Hepatocyte (in vitro differentiated cells): ENCODE measurements around the gene JMJD7. TPM values are rescaled to one million over a fixed set of nuclear protein-coding genes. Genes with fewer than 3 reads are reported as not detected.

Experiments
- DNase-seq: peaks from one replicate; pipeline ENCODE4 v3.0.0-alpha.2; 2016; ENCODE audit warnings: low spot score
- H2AFZ ChIP-seq: fragments of 200-600 bp; sonication (generic); 2 replicates; pipeline ENCODE4 v1.6.0; 2016; ENCODE audit warnings: antibody characterized with exemption, mild to moderate bottlenecking
- H3K27ac ChIP-seq: fragments of 200-600 bp; sonication (generic); 2 replicates; pipeline ENCODE4 v1.5.1; 2016; ENCODE audit warnings: mild to moderate bottlenecking
- H3K27me3 ChIP-seq: fragments of 200-600 bp; sonication (generic); 2 replicates; pipeline ENCODE4 v1.6.1; 2016
- H3K36me3 ChIP-seq: fragments of 200-600 bp; sonication (generic); replicated peaks from 2 replicates; pipeline ENCODE4 v1.5.1; 2016; ENCODE audit warnings: low read depth; ENCODE audit not compliant: insufficient read depth
- H3K4me1 ChIP-seq: fragments of 200-600 bp; sonication (generic); 2 replicates; pipeline ENCODE4 v1.5.1; 2016; ENCODE audit warnings: mild to moderate bottlenecking, moderate library complexity; ENCODE audit not compliant: insufficient read depth
- H3K4me2 ChIP-seq: fragments of 200-600 bp; sonication (generic); 2 replicates; pipeline ENCODE4 v1.6.0; 2016
- H3K4me3 ChIP-seq: fragments of 200-600 bp; sonication (generic); 2 replicates; pipeline ENCODE4 v1.5.1; 2016; ENCODE audit warnings: mild to moderate bottlenecking
- H3K79me2 ChIP-seq: fragments of 200-600 bp; sonication (generic); 2 replicates; pipeline ENCODE4 v1.6.0; 2017; ENCODE audit warnings: mild to moderate bottlenecking
- H3K9me2 ChIP-seq: fragments of 200-600 bp; sonication (generic); replicated peaks from 2 replicates; pipeline ENCODE4 v1.6.0; 2017; ENCODE audit warnings: mild to moderate bottlenecking; ENCODE audit not compliant: insufficient read depth
- H3K9me3 ChIP-seq: fragments of 200-600 bp; sonication (generic); 2 replicates; pipeline ENCODE4 v1.5.1; 2016; ENCODE audit warnings: low read depth, mild to moderate bottlenecking
- H4K20me1 ChIP-seq: fragments of 200-600 bp; sonication (generic); 2 replicates; pipeline ENCODE4 v1.6.0; 2016; ENCODE audit warnings: mild to moderate bottlenecking; ENCODE audit not compliant: insufficient read depth, poor library complexity, severe bottlenecking
- CTCF ChIP-seq: fragments of 200-600 bp; sonication (generic); IDR thresholded peaks from 2 replicates; pipeline ENCODE4 v1.5.1; 2016; ENCODE audit warnings: antibody characterized with exemption, mild to moderate bottlenecking; ENCODE audit not compliant: poor library complexity
- EZH2 ChIP-seq: fragments of 200-600 bp; sonication (generic); IDR thresholded peaks from 2 replicates; pipeline ENCODE4 v1.6.1; 2016; ENCODE audit warnings: antibody characterized with exemption, mild to moderate bottlenecking, borderline replicate concordance
- EZH2phosphoT487 ChIP-seq: fragments of 200-600 bp; sonication (generic); IDR thresholded peaks from one replicate; pipeline ENCODE4 v1.6.1; 2018; ENCODE audit warnings: antibody characterized with exemption, mild to moderate bottlenecking, low read depth, moderate library complexity; ENCODE audit not compliant: unreplicated experiment, severe bottlenecking
- WGBS: methylation state at CpG from one replicate; pipeline ENCODE4 v1.1.6; 2016; ENCODE audit warnings: low lambda C conversion rate; ENCODE audit errors: missing lambda C conversion rate; 5-methylcytosine and 5-hydroxymethylcytosine counted together
- polyA plus RNA-seq: library from polyadenylated mRNA; unstranded; fragments of >200 nt; fragmentation: Nextera tagmentation; extraction: Ambion mirVana; gene quantifications from 2 replicates; pipeline ENCODE4 v1.2.1, GENCODE V29; 2016
- total RNA-seq: library from RNA; depleted of rRNA; stranded (reverse); fragments of >200 nt; gene quantifications from 2 replicates; pipeline ENCODE4 v1.2.3, GENCODE V29; 2014

The JMJD7 gene
- total and polyA plus RNA-seq, 2 experiments from 2014 or later: 9.9 to 14.1 TPM

DNA sequence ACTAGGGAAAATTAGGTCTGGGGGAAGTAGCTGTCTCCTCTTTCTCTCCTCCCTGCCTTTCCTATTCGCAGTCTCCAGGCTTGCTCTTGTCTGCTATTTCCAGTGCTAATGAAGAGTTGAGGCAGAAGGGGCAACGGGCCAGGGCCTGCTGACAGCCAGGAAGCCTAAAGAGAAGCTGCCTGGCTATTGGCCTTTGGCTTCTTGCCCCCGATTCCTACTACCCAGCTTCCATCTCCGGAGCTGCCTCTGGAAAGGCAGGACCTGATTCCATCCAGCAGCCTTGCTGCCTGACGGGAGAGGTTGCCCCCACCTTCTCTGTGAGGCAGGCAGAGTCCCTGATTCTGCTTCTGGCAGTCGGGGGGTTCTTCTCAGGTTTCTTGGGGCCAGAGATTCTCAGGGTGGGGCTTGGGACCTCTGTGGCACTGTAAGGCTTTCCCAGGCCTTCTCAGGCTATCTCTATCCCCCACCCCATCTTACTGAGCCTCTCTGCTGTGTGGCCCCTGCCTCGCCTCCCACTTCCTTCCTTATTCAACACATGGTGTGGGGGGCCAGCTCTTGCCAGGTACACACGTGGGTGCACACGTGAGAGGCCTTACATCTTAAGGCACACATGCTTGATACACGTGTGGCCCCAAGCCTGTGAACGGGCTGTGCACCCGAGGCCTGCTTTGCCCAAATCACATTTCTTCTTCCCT, 18.2 kb upstream of the JMJD7 start:
- no peaks in the 10 kb centered on the region for H3K36me3 ChIP-seq
- H3K9me3 ChIP-seq: no peaks in the 10 kb centered on the region
- no peak for DNase-seq
- peaks cover 9% of the 10 kb centered on the region for H3K79me2 ChIP-seq
- H3K4me1 ChIP-seq: no peaks in the 10 kb centered on the region
- no peaks in the 10 kb centered on the region for H3K9me2 ChIP-seq
- H4K20me1 ChIP-seq: no peaks in the 10 kb centered on the region
- no peak overlapping the region for H2AFZ ChIP-seq
- no peak overlapping the region for H3K27ac ChIP-seq
- H3K4me3 ChIP-seq: no peak overlapping the region
- 93% methylated on average over 12 of the region's 12 CpGs for WGBS
- TF ChIP-seq EZH2 (no peak), EZH2phosphoT487 (no peak), CTCF (no peak)
- H3K4me2 ChIP-seq: no peak overlapping the region
- H3K27me3 ChIP-seq: no peaks in the 10 kb centered on the region

DNA sequence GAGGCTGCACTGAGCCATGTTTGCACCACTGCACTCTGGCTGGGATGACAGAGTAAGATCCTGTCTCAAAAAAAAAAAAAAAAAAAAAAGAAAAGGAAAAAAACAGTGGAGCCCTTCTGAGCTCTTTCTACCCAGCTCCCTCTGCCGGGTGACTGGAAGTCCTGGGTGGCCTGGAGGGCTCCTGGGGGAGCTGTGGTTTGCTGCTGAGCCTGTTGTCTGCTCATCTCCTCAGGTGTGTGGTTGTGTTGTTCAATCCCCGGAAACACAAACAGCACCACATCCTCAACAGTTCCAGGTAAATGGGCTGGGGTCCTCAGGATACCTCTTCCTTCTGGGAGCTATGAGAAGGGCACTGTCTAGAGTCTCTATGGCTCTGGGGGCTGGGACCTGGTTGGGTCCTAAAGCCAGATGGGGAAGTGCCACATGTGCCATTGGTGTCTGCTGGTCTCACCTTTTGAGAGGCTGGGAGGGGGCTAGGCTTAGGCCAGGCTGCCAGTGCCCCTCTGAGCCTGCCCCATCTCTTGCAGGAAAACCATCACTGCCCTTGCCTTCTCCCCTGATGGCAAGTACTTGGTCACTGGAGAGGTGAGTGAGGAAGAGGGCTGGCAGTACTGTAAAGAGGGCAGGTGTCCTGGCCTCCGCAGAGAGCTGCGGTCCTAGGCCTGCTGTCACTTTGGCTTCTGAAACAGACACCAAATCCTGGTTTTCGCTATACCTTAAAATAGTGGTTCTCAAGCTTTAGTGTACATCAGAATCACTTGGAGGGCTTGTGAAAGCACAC, 17.1 kb upstream of the JMJD7 start:
- Histone ChIP-seq H3K9me2 (no peaks in the 10 kb centered on the region), H3K4me2 (no peak overlapping the region), H3K27me3 (no peaks in the 10 kb centered on the region), H3K9me3 (no peaks in the 10 kb centered on the region), H3K79me2 (peaks cover 9% of the 10 kb centered on the region), H3K27ac (no peak overlapping the region), H3K4me3 (no peak overlapping the region), H2AFZ (no peak overlapping the region), H3K36me3 (no peaks in the 10 kb centered on the region), H3K4me1 (no peaks in the 10 kb centered on the region), H4K20me1 (no peaks in the 10 kb centered on the region)
- no peak for DNase-seq
- TF ChIP-seq EZH2phosphoT487: no peak
- no peak for TF ChIP-seq CTCF
- TF ChIP-seq EZH2: no peak
- WGBS: 98% methylated on average over 5 of the region's 5 CpGs

GRCh38 chr15:41811432-41812195, 16.3 kb upstream of the JMJD7 start:
- 55% methylated on average over 17 of the region's 18 CpGs for WGBS
- Histone ChIP-seq H3K4me2 (no peak overlapping the region), H3K79me2 (peaks cover 9% of the 10 kb centered on the region), H2AFZ (no peak overlapping the region), H3K4me3 (no peak overlapping the region), H3K36me3 (no peaks in the 10 kb centered on the region), H3K27me3 (no peaks in the 10 kb centered on the region), H3K27ac (no peak overlapping the region), H3K4me1 (no peaks in the 10 kb centered on the region), H4K20me1 (no peaks in the 10 kb centered on the region), H3K9me3 (no peaks in the 10 kb centered on the region), H3K9me2 (no peaks in the 10 kb centered on the region)
- DNase-seq: peak; percentile 93
- TF ChIP-seq EZH2phosphoT487 (no peak), EZH2 (no peak), CTCF (peak; percentile 92)
